Astrocyte of the cerebellum (primary cell): ENCODE measurements around the gene RPL35.

Experiments
- DNase-seq: peaks from one replicate; pipeline ENCODE4 v3.0.0-alpha.2; 2011; ENCODE audit warnings: low read depth
- H3K4me3 ChIP-seq: 2 replicates; pipeline ENCODE4 v1.5.1; 2011; ENCODE audit warnings: mild to moderate bottlenecking, low read depth, low read length, moderate library complexity
- CTCF ChIP-seq: IDR thresholded peaks from 2 replicates; pipeline ENCODE4 v1.5.1; 2012; ENCODE audit warnings: low read length, low read depth, moderate library complexity, mild to moderate bottlenecking; ENCODE audit errors: missing control alignments
- in situ Hi-C: cut with HindIII; loops from 2 replicates; pipeline ENCODE4 v1.10.0; 2017; ENCODE audit warnings: low sequenced_read_pairs

RPL35 gene

GRCh38 chr9:124894035-124894740, 32.4 kb upstream of the RPL35 start:
- DNase-seq: no peak
- TF ChIP-seq CTCF: no peak
- no peak overlapping the region for H3K4me3 ChIP-seq
- in situ Hi-C loops: no loop called here

- no peak for DNase-seq
- H3K4me3 ChIP-seq: no peak overlapping the region
- in situ Hi-C loops: no loop called here
- TF ChIP-seq CTCF: no peak
Measured at GRCh38 chr9:124890179-124890578, 28.4 kb upstream of the RPL35 start.

- in situ Hi-C loops: no loop called here
- no peak for TF ChIP-seq CTCF
- no peak for DNase-seq
- no peak overlapping the region for H3K4me3 ChIP-seq
Measured at GRCh38 chr9:124889006-124889405, 27.2 kb upstream of the RPL35 start.

- TF ChIP-seq CTCF: no peak
- in situ Hi-C loops: no loop called here
- DNase-seq: no peak
- no peak overlapping the region for H3K4me3 ChIP-seq
Measured at GRCh38 chr9:124887832-124888231, 26.1 kb upstream of the RPL35 start.

GRCh38 chr9:124886866-124887492, 25.2 kb upstream of the RPL35 start:
- no peak for TF ChIP-seq CTCF
- no peak overlapping the region for H3K4me3 ChIP-seq
- in situ Hi-C loops: no loop called here
- no peak for DNase-seq

- DNase-seq: no peak
- H3K4me3 ChIP-seq: no peak overlapping the region
- in situ Hi-C loops: no loop called here
- no peak for TF ChIP-seq CTCF
Measured at GRCh38 chr9:124886461-124886860, 24.7 kb upstream of the RPL35 start.
